Endothelial cell of umbilical vein (primary cell): ENCODE data around the gene DOCK8. TPM values are rescaled to one million over a fixed set of nuclear protein-coding genes. Genes with fewer than 3 reads are reported as not detected.

Source experiments
- BruUV-seq: library from RNA; stranded (reverse); fragments of 400-500 nt; replicated peaks from 2 replicates; lab custom pipeline; 2021; lab: Mats Ljungman, UMichigan
- CTCF ChIA-PET: fragments of 300-600, 350-600 bp; sonication (Branson Sonifier 250); formaldehyde crosslinking; loops from one replicate; lab custom pipeline; 2021; ENCODE audit warnings: antibody characterized with exemption, inconsistent platforms; lab: Charles Lee
- POLR2A ChIA-PET: fragments of 300-600, 350-600 bp; sonication (Branson Sonifier 250); formaldehyde crosslinking; loops from one replicate; lab custom pipeline; 2021; ENCODE audit warnings: antibody characterized with exemption, inconsistent platforms; lab: Charles Lee
- DNase-seq: peaks from one replicate; pipeline ENCODE4 v3.0.0-alpha.2; 2011; ENCODE audit warnings: low read depth, low spot score
- FAIRE-seq: peaks from 2 replicates; lab custom pipeline; 2011; peaks lifted over from hg19 to GRCh38; lab: Jason Lieb, UNC
- H2AFZ ChIP-seq: 2 replicates; pipeline ENCODE4 v1.6.0; 2012; ENCODE audit warnings: low read depth, low read length, control low read depth, inconsistent platforms
- H3K27ac ChIP-seq: 2 replicates; pipeline ENCODE4 v1.5.1; 2011; ENCODE audit warnings: low read depth, mild to moderate bottlenecking, control low read depth, low read length, moderate library complexity; ENCODE audit not compliant: insufficient read depth
- H3K27me3 ChIP-seq, 2 experiments: 2 replicates each; pipeline versions ENCODE4 v1.6.0 to v1.6.1; 2011; ENCODE audit warnings: low read length in 2 of 2, mixed read lengths in 1 of 2; ENCODE audit not compliant: control insufficient read depth in 2 of 2, insufficient read depth in 2 of 2
- H3K36me3 ChIP-seq, 2 experiments: 2 replicates in 1 of 2; 3 replicates in 1 of 2; pipeline ENCODE4 v1.5.1; 2011; ENCODE audit warnings: low read length in 2 of 2, mild to moderate bottlenecking in 1 of 2, moderate library complexity in 1 of 2; ENCODE audit not compliant: control insufficient read depth in 2 of 2, insufficient read depth in 2 of 2; ENCODE audit errors: extremely low read depth in 1 of 2
- H3K4me1 ChIP-seq: 3 replicates; pipeline ENCODE4 v1.5.1; 2011; ENCODE audit warnings: mild to moderate bottlenecking, low read length; ENCODE audit not compliant: control insufficient read depth, insufficient read depth; ENCODE audit errors: extremely low read depth
- H3K4me2 ChIP-seq: 2 replicates; pipeline ENCODE4 v1.6.1; 2011; ENCODE audit warnings: low read length, control low read depth, mixed read lengths; ENCODE audit not compliant: insufficient read depth
- H3K4me3 ChIP-seq, 3 experiments: fragments of 200-600 bp in 1 of 3; sonication (generic), shearing (Covaris generic) in 1 of 3; replicated peaks in 1 of 3; 2 replicates each; pipeline ENCODE4 v1.5.1; 2011 to 2016; ENCODE audit warnings: control low read depth in 3 of 3, low read length in 3 of 3, mild to moderate bottlenecking in 2 of 3, inconsistent platforms in 1 of 3, low read depth in 1 of 3, moderate library complexity in 1 of 3; ENCODE audit not compliant: insufficient read depth in 1 of 3
- H3K79me2 ChIP-seq: 2 replicates; pipeline ENCODE4 v1.6.0; 2012; ENCODE audit warnings: low read length, inconsistent platforms; ENCODE audit not compliant: control insufficient read depth, insufficient read depth
- H3K9ac ChIP-seq: replicated peaks from 2 replicates; pipeline ENCODE3; 2011; ENCODE audit warnings: low read length, control low read depth; ENCODE audit not compliant: insufficient read depth; ENCODE audit errors: extremely low read depth
- H3K9me1 ChIP-seq: replicated peaks from 3 replicates; pipeline ENCODE4 v1.6.0; 2011; ENCODE audit warnings: mild to moderate bottlenecking, low read length; ENCODE audit not compliant: control insufficient read depth, insufficient read depth; ENCODE audit errors: extremely low read depth
- H3K9me3 ChIP-seq: replicated peaks from 2 replicates; pipeline ENCODE4 v1.5.1; 2012; ENCODE audit warnings: low read length, inconsistent platforms; ENCODE audit not compliant: control insufficient read depth, insufficient read depth
- H4K20me1 ChIP-seq: replicated peaks from 2 replicates; pipeline ENCODE3; 2011; ENCODE audit warnings: mild to moderate bottlenecking, low read length; ENCODE audit not compliant: control insufficient read depth, insufficient read depth; ENCODE audit errors: extremely low read depth
- CTCF ChIP-seq, 2 donors: IDR thresholded peaks; 1 replicate in 1 of 2; 2 replicates in 1 of 2; pipeline ENCODE4 v1.5.1; 2011; ENCODE audit warnings: low read length in 2 of 2, mild to moderate bottlenecking in 2 of 2, moderate library complexity in 2 of 2, control low read depth in 1 of 2, inconsistent platforms in 1 of 2, low read depth in 1 of 2; ENCODE audit not compliant: insufficient read depth in 1 of 2; ENCODE audit errors: extremely low read depth in 1 of 2
- EZH2 ChIP-seq: IDR thresholded peaks from 2 replicates; pipeline ENCODE4 v1.6.1; 2012; ENCODE audit warnings: borderline replicate concordance, low read depth, mild to moderate bottlenecking, moderate library complexity, low read length, inconsistent platforms; ENCODE audit not compliant: severe bottlenecking
- FOS ChIP-seq: IDR thresholded peaks from 2 replicates; pipeline ENCODE4 v1.6.1; 2011; ENCODE audit warnings: mild to moderate bottlenecking, low read length, moderate library complexity, borderline replicate concordance; ENCODE audit not compliant: insufficient read depth
- GATA2 ChIP-seq: IDR thresholded peaks from 2 replicates; pipeline ENCODE4 v1.7.0; 2011; ENCODE audit warnings: low read depth, mild to moderate bottlenecking, moderate library complexity, mixed read lengths, low read length; ENCODE audit not compliant: insufficient read length, insufficient read depth
- JUN ChIP-seq: IDR thresholded peaks from 2 replicates; pipeline ENCODE4 v1.6.1; 2011; ENCODE audit warnings: borderline replicate concordance, low read depth; ENCODE audit not compliant: insufficient read length, insufficient read depth
- MAX ChIP-seq: IDR thresholded peaks from 2 replicates; pipeline ENCODE4 v1.6.1; 2011; ENCODE audit not compliant: insufficient read depth, insufficient read length
- MYC ChIP-seq: IDR thresholded peaks from one replicate; pipeline ENCODE4 v1.6.1; 2011; ENCODE audit warnings: mild to moderate bottlenecking, low read depth, low read length
- POLR2A ChIP-seq: IDR thresholded peaks from 2 replicates; pipeline ENCODE4 v1.6.1; 2012; ENCODE audit warnings: low read depth, mild to moderate bottlenecking, control low read depth, low read length
- POLR2AphosphoS5 ChIP-seq: IDR thresholded peaks from 2 replicates; pipeline ENCODE4 v1.6.1; 2012; ENCODE audit warnings: low read depth, mild to moderate bottlenecking, control low read depth, low read length, moderate library complexity; ENCODE audit not compliant: insufficient read depth
- dilution Hi-C: fragments of 300-500 bp; cut with MboI; formaldehyde crosslinking; loops from one replicate; pipeline ENCODE4 v1.15.0; 2019; ENCODE audit warnings: low sequenced_read_pairs; ENCODE audit not compliant: extremely low pct_ligation_motif_present
- intact Hi-C: fragments of 100-400 bp; cut with micrococcal nuclease; formaldehyde crosslinking; loops from one replicate; pipeline ENCODE4 v1.10.0; 2022
- polyA plus RNA-seq, 4 experiments: library from polyadenylated mRNA; depleted of rRNA in 3 of 4; stranded (reverse) in 3 of 4; unstranded in 1 of 4; fragments of >200 nt; gene quantifications; 2 replicates each; pipeline versions ENCODE4 v1.2.1 to v1.2.3, GENCODE V29; 2011 to 2012; ENCODE audit warnings: missing spikeins in 1 of 4
- total RNA-seq: library from RNA; stranded (reverse); gene quantifications from 2 replicates; pipeline ENCODE4 v1.2.3, GENCODE V29; 2021

Gene DOCK8
- total and polyA plus RNA-seq, 2 donors (not counting 3 experiments of a cell fraction or from before 2014, with no cell fraction given) = 0.54 to 1.3 TPM

- H2AFZ ChIP-seq = no peak overlapping the region
- H4K20me1 ChIP-seq = no peaks in the 10 kb centered on the region
- dilution Hi-C loops (no loop called here), intact Hi-C loops (no loop called here)
- no peak for DNase-seq
- no TSS peak for BruUV-seq
- ChIA-PET CTCF (no interaction called here), POLR2A (no interaction called here)
- peaks cover 7% of the 10 kb centered on the region for H3K4me1 ChIP-seq
- no peak for TF ChIP-seq MAX
- TF ChIP-seq JUN = no peak
- no peak for TF ChIP-seq POLR2AphosphoS5
- no peak for TF ChIP-seq GATA2
- TF ChIP-seq POLR2A = no peak
- TF ChIP-seq FOS = no peak
- H3K27ac ChIP-seq = no peak overlapping the region
- no peaks in the 10 kb centered on the region for H3K9me3 ChIP-seq
- no peaks in the 10 kb centered on the region for H3K9me1 ChIP-seq
- no peak for FAIRE-seq
- no peaks in the 10 kb centered on the region for H3K36me3 ChIP-seq
- H3K79me2 ChIP-seq = no peaks in the 10 kb centered on the region
- H3K9ac ChIP-seq = no peak overlapping the region
- no peak overlapping the region for H3K4me3 ChIP-seq
- no peaks in the 10 kb centered on the region for H3K27me3 ChIP-seq
- no peak overlapping the region for H3K4me2 ChIP-seq
These were observed 97.2 kb downstream of the DOCK8 start for GRCh38 chr9:311841-312240.

- Histone ChIP-seq H3K27me3 (no peaks in the 10 kb centered on the region), H2AFZ (no peak overlapping the region), H3K79me2 (no peaks in the 10 kb centered on the region), H3K9me1 (no peaks in the 10 kb centered on the region), H4K20me1 (no peaks in the 10 kb centered on the region), H3K27ac (no peak overlapping the region), H3K9ac (no peak overlapping the region), H3K4me2 (no peak overlapping the region), H3K4me1 (peaks cover 11% of the 10 kb centered on the region), H3K36me3 (no peaks in the 10 kb centered on the region), H3K4me3 (no peak overlapping the region), H3K9me3 (no peaks in the 10 kb centered on the region)
- TF ChIP-seq MYC (no peak), FOS (no peak), CTCF (IDR thresholded peaks at IDR 0.05; ENCODE audit: extremely low read depth in 1 of 2, insufficient read depth in 1 of 2, low read depth in 1 of 2, low read length in 2 of 2) (no peak), POLR2AphosphoS5 (no peak), POLR2A (no peak), MAX (no peak), GATA2 (no peak), JUN (no peak), EZH2 (no peak)
- DNase-seq (no peak), FAIRE-seq (no peak)
- dilution Hi-C loops (no loop called here), intact Hi-C loops (no loop called here)
- ChIA-PET POLR2A (no interaction called here), CTCF (interaction anchor here (1.4 kb wide), 1 partner anchor 98 kb away, joined by 5 read pairs; the partner anchor contains the start of gene DOCK8)
- no TSS peak for BruUV-seq
These were observed 98.1 kb downstream of the DOCK8 start for GRCh38 chr9:312596-313320.
